Tibial nerve (tissue), 4 donors: Measurements from ENCODE around the gene ZNF423. TPM values are rescaled to one million over a fixed set of nuclear protein-coding genes. Genes with fewer than 3 reads are reported as not detected.
A peak's percentile ranks its signal among the peaks of the same experiment; 100 is the strongest.

Experiments used
- DNase-seq, 2 donors: peaks; one replicate each; pipeline ENCODE4 v3.0.0-alpha.2; 2019; ENCODE audit warnings: low spot score in 2 of 2
- H3K27ac ChIP-seq, 4 donors: fragments of 200-600 bp; sonication (generic) in 3 of 4; one replicate each; pipeline ENCODE4 v1.5.1; 2017 to 2019; ENCODE audit warnings: mild to moderate bottlenecking in 1 of 4
- H3K27me3 ChIP-seq, 2 donors: fragments of 200-600 bp; sonication (generic) in 1 of 2; one replicate each; pipeline versions ENCODE4 v1.5.1 to v1.6.0; 2017 to 2019
- H3K36me3 ChIP-seq, 3 donors: fragments of 200-600 bp; sonication (generic); one replicate each; pipeline ENCODE4 v1.5.1; 2018 to 2019
- H3K4me1 ChIP-seq, 4 donors: fragments of 200-600 bp; sonication (generic) in 3 of 4; one replicate each; pipeline ENCODE4 v1.5.1; 2017 to 2019
- H3K4me3 ChIP-seq, 4 donors: fragments of 200-600 bp; sonication (generic) in 3 of 4; one replicate each; pipeline ENCODE4 v1.5.1; 2017 to 2019; ENCODE audit warnings: mild to moderate bottlenecking in 1 of 4, moderate library complexity in 1 of 4
- H3K9me3 ChIP-seq, 4 donors: fragments of 200-600 bp; sonication (generic) in 3 of 4; one replicate each; pipeline ENCODE4 v1.5.1; 2017 to 2019
- CTCF ChIP-seq, 5 experiments: fragments of 200-600 bp in 3 of 5; fragments of 450-650 bp in 2 of 5; sonication (generic) in 3 of 5; IDR thresholded peaks; one replicate each; pipeline ENCODE4 v1.5.1; 2016 to 2019; ENCODE audit warnings: antibody characterized with exemption in 5 of 5, mild to moderate bottlenecking in 3 of 5, moderate library complexity in 2 of 5
- EP300 ChIP-seq, 2 donors: sonication (generic); formaldehyde crosslinking; IDR thresholded peaks; one replicate each; pipeline ENCODE4 v1.6.1; 2017; ENCODE audit warnings: antibody characterized with exemption in 2 of 2, mild to moderate bottlenecking in 1 of 2
- POLR2A ChIP-seq, 2 donors: fragments of 450-650 bp; IDR thresholded peaks; one replicate each; pipeline ENCODE4 v1.6.1; 2017; ENCODE audit warnings: antibody characterized with exemption in 2 of 2, mild to moderate bottlenecking in 2 of 2, moderate library complexity in 2 of 2
- WGBS, 2 donors: methylation state at CpG; one replicate each; pipeline ENCODE4 v1.1.5; 2018; 5-methylcytosine and 5-hydroxymethylcytosine counted together
- total RNA-seq, 4 donors: library from RNA; depleted of rRNA; stranded (reverse); fragments of >200 nt; gene quantifications; one replicate each; pipeline ENCODE4 v1.1.0, GENCODE V29; 2016

Gene ZNF423
- total RNA-seq, 4 donors from 2014 or later, result 15.9 to 20.5 (median 18.5) TPM

- H3K36me3 ChIP-seq, result no peaks in the 10 kb centered on the region
- 60 to 62% methylated on average over 6 of the region's 6 CpGs for WGBS, 2 donors
- TF ChIP-seq EP300 (IDR thresholded peaks at IDR 0.05) (no peak), POLR2A (IDR thresholded peaks at IDR 0.05) (no peak), CTCF (IDR thresholded peaks at IDR 0.05) (no peak)
Observed at GRCh38 chr16:49545741-49546448, 310.0 kb downstream of the ZNF423 start.

GRCh38 chr16:49545243-49545642 lies 310.7 kb downstream of the ZNF423 start:
- H3K4me1 ChIP-seq, result peaks cover 0 to 28% (median 3%) of the 10 kb centered on the region in 4 donors
- no peak for DNase-seq
- H3K36me3 ChIP-seq, result no peaks in the 10 kb centered on the region
- no peaks in the 10 kb centered on the region for H3K9me3 ChIP-seq
- peak overlapping the region in 1 of 4 donors; percentile 40 for H3K27ac ChIP-seq
- no peak overlapping the region for H3K4me3 ChIP-seq
- WGBS, 2 donors, result 84 to 97% methylated on average over 4 of the region's 4 CpGs
- no peak for TF ChIP-seq CTCF (IDR thresholded peaks at IDR 0.05)
- TF ChIP-seq EP300 (IDR thresholded peaks at IDR 0.05), result no peak
- no peak for TF ChIP-seq POLR2A (IDR thresholded peaks at IDR 0.05)
- no peaks in the 10 kb centered on the region for H3K27me3 ChIP-seq

More at GRCh38 chr16:49545741-49546448, 310.0 kb downstream of the ZNF423 start:
- Histone ChIP-seq H3K9me3 (no peaks in the 10 kb centered on the region), H3K27ac (peak overlapping the region in 2 of 4 donors; percentile 58 to 71), H3K27me3 (no peaks in the 10 kb centered on the region), H3K4me3 (no peak overlapping the region), H3K4me1 (peaks cover 0 to 35% (median 3%) of the 10 kb centered on the region in 4 donors)
- no peak for DNase-seq

- DNase-seq, result no peak
- H3K27ac ChIP-seq, result peak overlapping the region in 1 of 4 donors; percentile 40
- no peaks in the 10 kb centered on the region for H3K27me3 ChIP-seq
- peaks cover 0 to 27% (median 3%) of the 10 kb centered on the region in 4 donors for H3K4me1 ChIP-seq
- H3K9me3 ChIP-seq, result no peaks in the 10 kb centered on the region
- H3K4me3 ChIP-seq, result no peak overlapping the region
- WGBS, 2 donors, result 92 to 95% methylated on average over 10 of the region's 10 CpGs
- no peaks in the 10 kb centered on the region for H3K36me3 ChIP-seq
- no peak for TF ChIP-seq EP300 (IDR thresholded peaks at IDR 0.05)
- no peak for TF ChIP-seq CTCF (IDR thresholded peaks at IDR 0.05)
- no peak for TF ChIP-seq POLR2A (IDR thresholded peaks at IDR 0.05)
Observed at GRCh38 chr16:49544828-49545227, 311.1 kb downstream of the ZNF423 start.

- TF ChIP-seq CTCF (IDR thresholded peaks at IDR 0.05) (no peak), EP300 (IDR thresholded peaks at IDR 0.05) (no peak), POLR2A (IDR thresholded peaks at IDR 0.05) (no peak)
- Histone ChIP-seq H3K27ac (peak overlapping the region in 2 of 4 donors; percentile 31 to 40), H3K36me3 (no peaks in the 10 kb centered on the region), H3K4me1 (peaks cover 0 to 30% (median 3%) of the 10 kb centered on the region in 4 donors), H3K4me3 (no peak overlapping the region), H3K27me3 (no peaks in the 10 kb centered on the region), H3K9me3 (no peaks in the 10 kb centered on the region)
- DNase-seq, result no peak
- 55 to 59% methylated on average over 12 to 15 of the region's 15 CpGs for WGBS, 2 donors
Observed at GRCh38 chr16:49543631-49543946, 312.3 kb downstream of the ZNF423 start.

- TF ChIP-seq EP300 (IDR thresholded peaks at IDR 0.05), result no peak
- no peak for TF ChIP-seq CTCF (IDR thresholded peaks at IDR 0.05)
- TF ChIP-seq POLR2A (IDR thresholded peaks at IDR 0.05), result no peak
- no peak for DNase-seq
- 35 to 56% methylated on average over 13 of the region's 13 CpGs for WGBS, 2 donors
- Histone ChIP-seq H3K36me3 (no peaks in the 10 kb centered on the region), H3K4me1 (peaks cover 0 to 35% (median 3%) of the 10 kb centered on the region in 4 donors), H3K27me3 (no peaks in the 10 kb centered on the region), H3K4me3 (no peak overlapping the region), H3K27ac (peak overlapping the region in 2 of 4 donors; percentile 31 to 40), H3K9me3 (no peaks in the 10 kb centered on the region)
Observed at GRCh38 chr16:49542946-49543630, 312.8 kb downstream of the ZNF423 start.
